ENCODE results near the gene ZNF540.

GRCh38 chr19:37564624-37565369 is 29.9 kb upstream of the ZNF540 start:
- TF ChIP-seq CTCF (IDR thresholded peaks at IDR 0.05 in 2 of 3, conservative IDR thresholded peaks at IDR 0.05 in 1 of 3; ENCODE audit: borderline replicate concordance in 1 of 3, insufficient read depth in 1 of 3, low read depth in 2 of 3, low read length in 2 of 3) (no peak), POLR2A (IDR thresholded peaks at IDR 0.05; ENCODE audit: borderline replicate concordance, extremely low read depth, insufficient read depth, insufficient read length) (no peak), CEBPB (IDR thresholded peaks at IDR 0.05; ENCODE audit: low read depth) (no peak), POLR2AphosphoS5 (IDR thresholded peaks at IDR 0.05; ENCODE audit: low read depth, low read length) (no peak), REST (IDR thresholded peaks at IDR 0.05; ENCODE audit: low read depth) (no peak), EZH2 (IDR thresholded peaks at IDR 0.05) (no peak), ZNF274 (IDR thresholded peaks at IDR 0.05; ENCODE audit: low read depth, low read length) (peak; percentile 85), ZFX (IDR thresholded peaks at IDR 0.05) (no peak), ELF1 (IDR thresholded peaks at IDR 0.05; ENCODE audit: borderline replicate concordance, low read depth) (no peak), CBX3 (IDR thresholded peaks at IDR 0.05; ENCODE audit: low read depth) (no peak), MAX (IDR thresholded peaks at IDR 0.05) (no peak)
